ENCODE measurements around the gene HDHD5.

The HDHD5 gene

DNA sequence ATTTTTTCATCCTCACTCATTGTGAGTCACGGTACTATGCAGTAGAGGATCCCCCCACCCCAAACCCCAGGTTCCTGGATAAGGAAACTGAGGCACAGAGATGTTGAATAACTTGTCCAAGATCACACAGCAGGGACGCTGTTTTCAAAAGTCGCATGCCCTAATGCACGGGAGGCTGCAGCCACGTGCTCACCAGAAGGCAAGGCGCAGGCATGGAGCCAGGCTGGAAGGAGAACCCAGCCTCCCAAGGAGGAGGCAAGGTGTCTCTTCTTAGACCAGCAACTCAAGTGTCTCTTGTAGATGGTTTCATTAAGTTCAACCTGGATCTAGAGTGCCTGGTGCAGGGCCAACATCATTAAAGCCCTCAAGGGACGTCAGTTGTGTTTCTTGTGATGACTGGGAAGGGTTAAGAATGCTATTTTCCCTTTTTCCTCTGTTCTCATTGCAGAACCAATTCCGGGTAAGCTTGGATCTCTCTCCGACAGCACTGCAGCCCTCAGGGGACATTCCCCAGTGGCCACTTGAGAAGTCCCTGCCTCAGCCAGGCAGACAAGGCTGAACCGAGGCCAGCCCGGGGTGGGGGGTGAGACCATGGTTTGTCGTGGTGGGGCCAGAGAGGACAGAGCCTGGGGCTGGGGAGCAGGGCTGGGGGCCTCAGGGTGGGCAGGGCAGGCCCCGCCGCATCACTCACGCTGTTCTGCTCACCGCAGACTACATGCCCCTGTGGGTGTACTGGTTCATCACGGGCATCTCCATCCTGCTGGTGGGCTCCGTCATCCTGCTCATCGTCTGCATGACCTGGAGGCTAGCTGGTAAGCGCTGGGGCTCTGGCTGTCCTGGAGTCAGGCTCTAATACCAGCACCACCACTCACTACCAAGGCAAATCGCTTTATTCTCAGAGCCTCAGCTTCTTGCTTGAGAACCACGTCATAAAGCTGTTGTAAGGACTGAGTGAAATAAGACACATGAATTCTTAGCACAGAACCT, 53.6 kb downstream of the HDHD5 start:
- no peak for DNase-seq (ENCODE audit: low read depth)

DNA sequence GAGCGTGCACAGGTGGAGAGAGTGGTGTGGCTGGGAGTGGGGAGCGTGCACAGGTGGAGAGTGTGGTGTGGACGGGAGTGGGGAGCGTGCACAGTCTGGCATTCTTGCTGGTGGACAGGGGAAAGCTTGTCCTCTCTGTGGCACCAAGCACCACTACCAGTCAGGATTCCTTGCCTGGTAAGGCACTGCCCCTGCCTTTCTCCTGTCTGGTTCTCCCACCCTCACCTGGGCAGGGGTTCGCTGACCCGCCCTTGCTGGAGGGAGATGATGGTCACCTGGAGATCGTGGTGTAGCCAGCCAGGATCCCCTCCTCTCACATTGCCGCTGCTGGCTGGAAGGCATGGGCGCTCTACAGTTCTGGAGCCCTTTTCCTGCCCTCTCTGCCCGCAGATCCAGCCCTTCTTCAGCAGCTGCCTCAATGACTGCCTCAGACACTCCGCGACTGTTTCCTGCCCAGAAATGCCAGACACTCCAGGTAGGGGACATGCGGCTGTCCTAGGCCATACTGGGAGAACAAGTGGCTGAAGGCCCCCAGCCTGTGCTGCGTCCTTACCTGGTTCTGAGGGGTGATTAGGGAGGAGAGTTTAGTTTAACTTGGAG, 54.6 kb downstream of the HDHD5 start:
- DNase-seq (ENCODE audit: low read depth) = no peak

DNA sequence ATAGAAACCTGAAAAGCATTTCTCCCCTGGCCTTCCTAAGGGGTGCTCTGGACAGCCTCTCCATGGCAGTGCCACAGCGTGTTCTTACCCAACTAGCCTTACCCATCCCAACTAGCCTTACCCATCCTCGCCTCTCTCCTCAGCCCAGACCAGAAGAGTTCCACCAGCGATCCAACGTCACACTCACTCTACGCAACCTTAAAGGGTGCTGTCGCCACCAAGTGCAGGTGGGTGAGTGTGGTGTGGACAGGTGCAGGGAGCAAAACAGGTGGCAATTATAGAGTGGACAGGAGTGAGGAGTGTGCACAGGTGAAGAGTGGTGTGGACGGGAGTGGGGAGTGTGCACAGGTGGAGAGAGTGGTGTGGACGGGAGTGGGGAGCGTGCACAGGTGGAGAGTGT, 55.7 kb downstream of the HDHD5 start:
- DNase-seq (ENCODE audit: low read depth) = no peak

DNA sequence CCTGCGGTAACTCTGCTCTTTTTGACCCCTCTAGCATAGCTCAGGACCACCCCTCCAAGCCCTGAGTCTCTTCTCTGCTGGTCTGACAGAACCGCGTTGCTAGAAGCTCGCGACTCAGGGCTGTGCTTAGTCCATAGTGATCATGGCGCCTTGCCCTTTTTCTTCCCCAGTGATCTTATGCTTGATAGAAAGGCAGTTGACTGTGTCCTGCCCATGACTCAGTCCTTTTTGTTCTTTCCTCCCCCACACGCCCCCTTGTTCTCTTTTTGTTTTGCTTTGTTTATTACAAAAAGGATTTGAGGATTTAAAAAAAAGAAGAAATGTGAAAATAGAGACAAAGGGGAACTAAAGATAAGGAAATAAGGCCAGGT, 56.8 kb downstream of the HDHD5 start:
- no peak for DNase-seq (ENCODE audit: low read depth)

DNA sequence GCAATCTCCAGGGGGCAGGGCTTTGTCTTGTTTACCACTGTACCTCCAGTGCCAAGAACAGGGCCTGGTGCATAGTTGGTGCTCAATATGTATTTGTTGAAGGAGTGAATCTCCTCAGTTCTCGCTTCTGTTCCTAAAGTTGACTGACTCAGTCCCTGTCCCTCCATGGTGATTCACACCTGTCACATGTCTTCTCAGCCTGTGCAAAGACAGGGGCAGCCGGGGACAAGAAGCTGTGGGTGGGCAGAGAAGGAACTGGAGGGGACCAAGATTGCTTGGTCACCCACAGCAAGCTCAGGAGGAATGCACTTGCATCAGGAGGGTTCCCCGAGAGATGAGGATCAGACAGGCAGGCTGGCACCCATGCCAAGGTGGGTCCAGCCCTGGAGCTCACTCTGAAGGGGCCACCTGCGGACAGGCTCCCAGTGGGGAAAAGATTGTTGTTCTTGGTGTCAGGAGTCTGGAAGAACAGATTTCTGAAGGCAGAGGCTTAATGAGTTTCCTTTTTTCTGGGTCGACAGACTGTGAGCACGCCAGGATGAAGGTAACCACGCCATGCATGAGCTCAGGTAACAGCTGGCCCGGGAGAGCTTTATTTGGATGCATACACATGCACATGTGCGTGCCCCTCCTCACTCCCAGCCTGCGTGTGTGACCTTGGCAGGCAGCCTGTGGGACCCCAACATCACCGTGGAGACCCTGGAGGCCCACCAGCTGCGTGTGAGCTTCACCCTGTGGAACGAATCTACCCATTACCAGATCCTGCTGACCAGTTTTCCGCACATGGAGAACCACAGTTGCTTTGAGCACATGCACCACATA, 57.4 kb downstream of the HDHD5 start:
- no peak for DNase-seq (ENCODE audit: low read depth)

DNA sequence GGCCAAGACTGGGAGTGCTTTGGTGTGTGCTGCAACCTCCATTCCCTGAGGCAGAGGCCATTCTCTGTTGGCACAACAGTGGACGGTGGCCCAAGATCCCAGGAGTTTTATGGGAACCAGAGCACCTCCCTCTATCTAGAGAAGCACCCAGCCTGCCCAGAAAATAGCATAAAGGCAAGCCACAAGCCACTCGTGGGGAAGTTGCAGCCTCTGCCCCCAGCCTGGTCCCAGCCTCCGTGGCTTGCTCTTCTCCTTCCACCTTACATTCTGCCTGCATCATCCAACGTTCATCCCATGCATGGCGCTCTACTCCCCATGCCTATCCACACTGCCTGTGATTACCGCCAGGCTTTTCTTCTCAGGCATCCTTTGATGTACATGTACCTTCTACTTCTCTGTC, 58.5 kb downstream of the HDHD5 start:
- no peak for DNase-seq (ENCODE audit: low read depth)

DNA sequence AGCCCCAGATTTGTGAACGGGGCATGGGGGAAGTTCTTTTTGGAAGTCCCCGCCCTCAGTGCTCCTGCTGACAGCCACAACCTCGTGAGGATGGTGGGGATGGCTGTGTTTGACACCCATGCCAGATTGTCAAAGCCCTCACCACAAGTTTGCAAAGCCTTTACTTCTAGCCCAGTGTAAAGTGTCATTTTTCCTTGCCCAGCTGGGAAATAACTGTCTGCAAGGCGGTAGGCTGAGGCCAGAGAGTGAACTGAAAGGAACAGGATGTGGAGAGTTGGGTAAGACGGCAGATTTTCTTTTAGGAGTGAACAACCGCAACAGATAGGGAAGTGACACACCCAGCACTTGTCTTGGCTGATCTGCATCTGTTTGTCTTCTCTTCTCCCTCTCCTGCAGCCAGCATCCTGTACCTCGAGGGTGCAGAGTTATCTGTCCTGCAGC, 60.7 kb downstream of the HDHD5 start:
- DNase-seq (ENCODE audit: low read depth) = no peak

DNA sequence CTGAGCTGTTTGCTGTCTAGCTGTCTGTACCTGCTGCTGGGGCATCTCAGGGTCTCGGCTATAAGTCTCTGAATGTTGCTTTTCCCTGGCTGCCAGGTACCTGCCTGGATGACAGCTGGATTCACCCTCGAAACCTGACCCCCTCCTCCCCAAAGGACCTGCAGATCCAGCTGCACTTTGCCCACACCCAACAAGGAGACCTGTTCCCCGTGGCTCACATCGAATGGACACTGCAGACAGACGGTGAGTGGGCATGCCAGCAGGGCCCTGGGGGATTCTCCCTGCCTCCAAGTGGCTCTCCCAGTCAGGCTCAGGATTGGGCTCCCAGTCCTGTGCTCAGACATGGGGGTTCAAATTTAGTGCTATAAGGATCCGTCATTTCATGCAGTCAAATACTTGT, 61.4 kb downstream of the HDHD5 start:
- DNase-seq (ENCODE audit: low read depth) = no peak

DNA sequence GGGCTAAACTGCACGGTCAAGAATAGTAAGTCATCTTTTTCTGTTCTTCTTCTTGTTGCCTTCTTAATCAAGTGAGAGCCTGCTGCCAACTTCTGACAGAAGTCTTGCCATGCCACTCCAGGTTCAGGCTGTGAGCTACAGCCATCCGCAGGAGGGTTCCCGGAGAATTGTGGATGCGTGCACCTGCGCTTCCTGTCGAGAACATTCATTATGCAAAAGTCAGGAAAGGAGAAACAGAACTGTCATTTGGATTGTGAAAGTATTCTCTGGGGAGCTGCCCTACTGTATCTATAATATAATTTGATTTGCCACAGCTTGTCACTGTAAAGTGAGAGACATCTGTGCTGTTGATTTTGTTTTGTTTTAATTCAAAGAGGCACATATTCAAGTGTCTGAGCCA, 62.0 kb downstream of the HDHD5 start:
- no peak for DNase-seq (ENCODE audit: low read depth)

DNA sequence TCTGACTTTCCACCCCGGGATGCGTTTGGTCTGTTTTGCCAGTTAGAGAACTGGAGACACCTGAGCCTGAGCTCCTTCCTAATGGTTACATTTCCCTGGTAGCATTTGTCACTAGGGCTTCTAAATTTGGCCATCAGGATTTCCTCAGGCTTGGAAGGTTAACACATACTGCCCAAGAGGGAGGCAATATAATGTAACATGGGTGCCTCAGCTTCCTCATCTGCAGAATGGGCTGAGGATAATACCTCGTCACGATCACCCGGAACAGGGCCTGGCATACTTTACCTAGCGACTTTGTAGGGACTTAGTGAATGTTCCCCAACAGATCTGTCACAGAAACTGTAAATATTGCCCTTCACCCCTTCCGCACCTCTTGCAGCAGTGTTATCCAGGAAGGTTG, 63.0 kb downstream of the HDHD5 start:
- no peak for DNase-seq (ENCODE audit: low read depth)

DNA sequence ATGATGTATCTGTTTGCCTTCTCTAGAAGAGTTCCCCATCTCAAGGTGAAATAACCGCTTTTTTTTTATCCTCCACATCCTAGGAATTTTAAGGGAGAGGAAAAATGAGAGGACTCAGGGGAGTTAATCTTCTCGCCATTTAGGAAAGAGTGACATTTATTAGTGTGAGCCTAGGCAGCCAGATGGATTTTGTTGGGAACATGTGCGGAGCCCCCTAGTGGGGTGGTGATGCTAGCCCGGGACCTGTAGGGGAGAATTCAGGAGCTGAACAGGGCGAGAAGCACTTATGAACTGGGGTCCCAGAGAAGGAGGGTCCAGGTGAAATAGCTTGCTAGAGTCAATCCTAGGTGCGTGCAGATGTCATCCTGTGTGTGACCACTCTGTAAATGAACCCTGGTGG, 63.5 kb downstream of the HDHD5 start:
- no peak for DNase-seq (ENCODE audit: low read depth)

DNA sequence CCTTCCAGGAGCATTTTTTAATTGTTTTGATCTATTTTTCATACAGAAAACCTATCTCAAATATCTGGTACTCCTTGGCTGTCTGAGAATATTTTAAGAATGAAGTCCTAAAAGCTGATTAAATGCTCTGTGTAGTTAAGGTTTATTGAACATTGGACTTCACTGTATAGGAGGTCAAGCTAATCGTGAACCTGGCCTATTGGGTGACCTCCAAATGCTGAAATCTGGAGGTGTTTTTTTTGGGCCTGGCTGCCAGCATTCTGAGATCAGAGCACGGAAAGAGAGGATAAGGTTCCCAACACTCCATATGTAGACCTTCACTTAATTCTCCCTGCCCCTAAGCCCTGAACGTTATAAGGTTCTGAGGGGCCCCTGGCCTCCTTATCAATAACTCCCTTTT, 66.0 kb downstream of the HDHD5 start:
- DNase-seq (ENCODE audit: low read depth) = no peak

DNA sequence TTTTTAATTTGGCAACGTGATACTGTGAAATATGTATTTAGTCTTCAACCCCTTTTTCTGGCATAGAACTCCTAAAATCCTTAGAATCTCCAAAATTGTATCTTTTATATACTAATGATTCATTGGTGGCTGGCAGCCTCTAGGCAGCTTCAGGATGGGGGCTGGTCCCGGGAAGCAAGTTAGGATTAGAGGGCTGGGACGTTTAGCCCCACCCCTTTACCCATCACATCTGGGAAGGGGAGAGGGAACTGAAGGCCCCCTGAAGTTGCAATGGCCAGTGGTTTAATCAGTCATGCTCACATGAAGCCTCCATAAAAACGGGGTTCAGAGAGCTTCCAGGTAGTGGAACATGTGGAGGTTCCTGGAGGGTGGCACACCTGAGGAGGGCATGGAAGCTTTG, 67.2 kb downstream of the HDHD5 start:
- DNase-seq (ENCODE audit: low read depth) = no peak

DNA sequence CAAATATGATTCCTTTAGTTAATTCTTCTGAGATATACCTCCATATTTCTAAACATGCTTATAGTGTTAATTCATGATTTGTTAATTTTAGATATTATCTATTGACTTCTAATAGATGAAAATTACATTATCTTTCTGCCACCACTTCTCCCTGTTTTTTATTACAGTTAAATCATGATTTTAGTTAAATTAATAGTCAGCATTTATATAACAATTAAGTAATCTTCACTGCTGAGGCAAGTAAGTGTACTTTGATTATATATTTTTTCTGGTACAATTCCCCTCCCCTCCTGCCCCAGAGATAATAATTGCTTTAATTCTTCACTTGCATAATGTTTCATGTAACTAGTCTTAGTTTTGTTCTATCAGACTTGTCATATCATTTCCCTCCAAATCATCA, 68.5 kb downstream of the HDHD5 start:
- no peak for DNase-seq (ENCODE audit: low read depth)
